ENCODE data around the gene S1PR1.

S1PR1 gene

DNA sequence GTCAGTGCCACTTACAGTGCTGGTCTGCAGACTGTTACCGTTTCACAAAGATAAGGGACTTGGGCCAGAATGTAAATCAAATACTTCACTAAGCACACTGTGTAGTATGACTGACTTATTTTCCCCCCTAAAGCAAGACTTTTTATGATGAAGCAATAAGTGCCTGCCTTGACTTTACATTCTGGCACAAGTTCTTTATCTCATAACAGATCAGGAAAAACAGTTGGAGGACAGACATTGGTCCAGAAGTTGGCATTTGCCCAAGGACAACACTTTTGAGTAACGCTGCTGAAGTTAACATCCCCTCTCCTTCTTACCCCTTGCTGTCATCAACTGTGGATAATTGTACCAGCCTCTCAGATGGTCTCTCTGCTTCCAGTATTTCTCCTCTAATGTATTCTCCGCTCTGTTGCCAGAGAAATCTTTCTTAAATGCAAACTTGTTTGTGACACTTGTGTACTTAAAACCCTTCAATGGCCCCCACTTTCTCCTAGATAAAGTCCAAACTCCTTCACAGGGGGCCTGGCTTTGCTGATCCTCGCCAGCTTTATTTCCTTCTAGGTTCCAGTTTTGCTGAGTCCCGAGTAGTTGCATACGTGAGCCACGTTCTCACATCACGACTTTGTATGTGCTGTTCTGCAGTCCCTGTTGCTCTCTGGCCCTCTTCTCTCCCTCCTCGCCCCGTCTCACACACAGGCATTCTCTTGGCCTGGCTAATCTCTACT, 45.7 kb downstream of the S1PR1 start:
- no peak for DNase-seq

DNA sequence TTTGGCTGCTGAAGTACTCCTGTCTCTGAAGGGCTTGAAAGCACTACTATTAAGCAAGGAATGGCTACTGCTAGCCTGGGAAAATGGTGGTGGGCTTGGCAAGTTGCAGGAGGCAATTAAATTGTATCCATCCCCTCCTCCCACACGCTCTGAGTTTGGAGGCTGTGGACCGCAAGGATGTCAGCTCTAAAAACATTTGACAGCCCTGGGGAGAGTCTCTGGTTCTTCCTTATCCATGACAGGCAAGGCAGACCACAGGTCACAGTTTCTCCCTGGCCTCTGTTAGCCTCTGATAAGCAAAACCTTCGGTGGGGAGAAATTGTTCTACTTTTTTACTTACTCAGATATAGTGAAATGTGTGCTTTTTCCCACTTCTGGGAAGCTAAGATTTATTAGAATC, 46.6 kb downstream of the S1PR1 start:
- DNase-seq, result no peak

DNA sequence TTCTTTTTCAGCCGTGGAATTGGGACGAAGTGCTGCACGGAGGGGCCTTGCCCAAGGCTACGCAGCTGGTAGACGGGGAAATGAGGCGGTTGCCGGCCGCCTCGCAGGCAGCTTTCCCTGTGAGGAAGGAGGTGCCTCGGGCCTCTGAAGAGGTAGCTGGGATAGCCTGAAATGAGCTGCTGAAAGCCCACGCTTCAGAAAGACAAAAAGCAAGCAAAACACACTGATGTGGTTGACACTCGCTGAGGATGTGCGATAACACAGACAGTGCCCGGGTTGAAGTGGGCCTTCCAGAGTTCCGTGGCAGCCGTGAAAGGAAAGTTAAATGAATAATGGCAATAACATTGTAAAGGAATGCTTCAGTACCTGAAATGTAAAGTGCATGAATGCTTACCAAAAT, 47.2 kb downstream of the S1PR1 start:
- DNase-seq, result peak; percentile 58

DNA sequence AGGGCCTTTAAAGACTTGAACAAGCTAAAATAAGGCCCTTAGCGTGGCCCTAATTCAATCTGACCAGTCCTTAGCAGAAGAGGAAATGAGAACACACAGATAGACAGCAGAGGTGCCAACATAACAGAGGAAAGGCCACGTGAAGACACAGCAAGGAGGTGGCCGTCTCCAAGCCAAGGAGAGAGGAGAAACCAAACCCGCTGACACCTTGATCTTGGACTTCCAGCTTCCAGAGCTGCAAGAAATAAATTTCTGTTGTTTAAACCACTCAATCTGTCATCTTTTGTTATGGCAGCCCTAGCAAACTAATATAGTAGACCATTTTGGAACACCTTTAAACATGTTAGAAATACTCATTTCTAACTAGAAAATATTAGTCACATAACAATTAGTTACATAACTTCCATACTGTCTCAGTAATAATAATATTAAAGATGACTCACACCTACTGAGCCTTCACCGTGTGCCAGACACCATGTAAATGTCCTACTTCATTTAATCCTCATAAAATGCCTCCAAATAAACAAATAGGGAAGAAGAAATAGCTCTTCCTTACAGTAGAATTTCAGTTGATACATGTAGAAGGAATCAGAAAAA, 47.9 kb downstream of the S1PR1 start:
- DNase-seq, result no peak

DNA sequence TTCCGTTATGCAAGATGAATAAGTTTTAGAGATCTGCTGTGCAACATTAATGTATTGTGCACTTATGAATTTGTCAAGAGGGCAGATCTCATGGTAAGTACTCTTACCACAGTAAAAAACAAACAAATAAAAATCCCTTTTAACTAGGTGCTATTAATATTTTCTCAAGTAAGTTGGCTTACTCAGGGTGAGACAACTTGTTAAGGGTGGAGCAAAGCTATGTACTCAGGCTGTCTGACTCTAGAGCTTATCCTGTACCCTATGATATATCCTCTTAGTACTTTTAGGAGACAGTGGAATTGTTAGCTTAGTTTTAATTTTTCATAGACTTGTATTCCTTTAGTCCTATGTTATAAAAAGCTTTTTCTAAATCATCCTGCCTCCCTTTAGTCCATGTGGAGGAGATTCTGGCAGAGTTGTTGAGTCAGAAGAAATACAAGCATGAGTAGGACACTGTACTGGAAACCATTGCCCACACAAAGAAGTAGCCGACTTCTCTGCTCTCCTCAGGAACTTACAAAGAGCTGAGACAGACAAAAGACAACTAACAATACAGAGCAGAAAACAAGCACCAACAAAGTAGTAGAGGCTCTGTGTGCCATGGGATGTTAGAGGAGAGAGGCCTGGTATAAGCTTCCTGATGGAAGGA, 49.2 kb downstream of the S1PR1 start:
- DNase-seq, result no peak

DNA sequence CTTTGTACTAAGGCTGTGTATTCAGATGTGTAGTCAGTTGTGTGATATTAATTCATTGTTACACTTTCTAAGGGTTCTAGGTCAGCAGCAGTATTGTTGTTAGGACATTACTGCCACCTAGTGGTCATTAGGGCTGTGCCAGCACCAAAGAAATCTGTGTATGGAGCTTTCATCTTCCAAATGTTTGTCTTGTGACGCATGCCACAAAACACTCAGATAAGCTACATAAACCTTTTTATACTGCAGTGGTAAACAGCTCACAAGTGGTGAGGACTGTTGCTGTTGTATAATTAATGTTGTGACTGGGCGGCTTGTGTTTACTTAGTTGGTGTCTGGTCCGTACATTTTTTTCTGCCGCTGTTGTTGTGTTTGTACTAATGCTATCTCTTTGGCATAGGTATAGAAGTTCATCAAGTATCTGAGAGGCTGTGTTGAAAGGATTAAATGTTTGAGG, 51.7 kb downstream of the S1PR1 start:
- DNase-seq, result peak; percentile 86

DNA sequence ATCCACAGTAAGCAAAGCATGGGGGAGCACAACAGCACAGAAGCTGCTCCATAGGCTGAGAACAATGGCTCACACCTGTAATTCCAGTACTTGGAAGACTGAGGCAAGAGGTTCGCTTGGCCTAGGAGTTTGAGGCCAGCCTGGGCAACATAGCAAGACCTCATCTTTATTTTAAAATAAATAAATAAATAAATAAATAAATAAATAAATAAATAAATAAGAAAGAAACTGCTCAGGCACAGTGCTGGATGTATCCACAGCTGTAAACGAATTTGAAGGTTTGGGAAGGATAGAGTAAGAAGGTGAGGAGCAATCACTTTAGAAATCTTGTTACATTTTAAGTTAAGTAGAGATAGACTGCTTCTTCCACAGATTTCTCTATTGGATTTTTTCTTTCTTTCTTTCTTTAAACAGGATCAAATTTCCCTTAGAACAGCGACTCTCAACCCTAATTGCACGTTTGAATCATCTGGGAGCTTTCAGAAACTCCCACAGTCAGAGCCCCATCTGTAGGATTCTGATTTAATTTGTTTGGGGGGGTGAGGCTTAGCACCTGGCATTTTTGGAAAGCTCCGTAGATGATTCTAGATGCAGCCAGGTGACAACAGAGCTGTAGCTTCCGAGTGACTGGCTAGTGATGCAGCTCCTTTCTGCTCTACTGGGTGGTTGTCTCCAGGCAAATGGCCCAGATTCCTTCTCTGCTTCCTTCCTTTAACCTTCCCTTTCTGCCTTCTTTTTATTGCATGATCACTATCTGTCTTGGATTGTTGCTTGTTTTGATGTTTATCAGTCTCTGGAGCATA, 53.5 kb downstream of the S1PR1 start:
- no peak for DNase-seq

Data from CD4-positive, alpha-beta T cell treated with Interleukin-10 for 1 hour (primary cell).